Neural progenitor cell (in vitro differentiated cells): Measurements from ENCODE around the gene ARHGDIA.

Experiments
- CTCF ChIP-seq: fragments of 200-600 bp; sonication (generic); IDR thresholded peaks from 2 replicates; pipeline ENCODE4 v1.5.1; 2017; ENCODE audit warnings: antibody characterized with exemption, mild to moderate bottlenecking
- EZH2phosphoT487 ChIP-seq: fragments of 200-600 bp; sonication (generic); IDR thresholded peaks from 2 replicates; pipeline ENCODE4 v1.6.1; 2017; ENCODE audit warnings: antibody characterized with exemption

- no peak for TF ChIP-seq CTCF
- no peak for TF ChIP-seq EZH2phosphoT487
These were observed 18.9 kb downstream of the ARHGDIA start for GRCh38 chr17:81852237-81852636.
